SHP77 treated with DMSO at 0.1 percent for 48 hours (cell line): ENCODE measurements around the gene TDO2.
A peak's percentile ranks its signal among the peaks of the same experiment; 100 is the strongest.
"Not testable (repeated sequence)": the region's sequence is repeated elsewhere in the genome, so short reads cannot be mapped to it uniquely, and the experiment has no call there.

ENCODE experiments used
- DNase-seq: peaks from one replicate; lab custom pipeline; 2025; lab: John Stamatoyannopoulos, UW

The TDO2 gene

DNA sequence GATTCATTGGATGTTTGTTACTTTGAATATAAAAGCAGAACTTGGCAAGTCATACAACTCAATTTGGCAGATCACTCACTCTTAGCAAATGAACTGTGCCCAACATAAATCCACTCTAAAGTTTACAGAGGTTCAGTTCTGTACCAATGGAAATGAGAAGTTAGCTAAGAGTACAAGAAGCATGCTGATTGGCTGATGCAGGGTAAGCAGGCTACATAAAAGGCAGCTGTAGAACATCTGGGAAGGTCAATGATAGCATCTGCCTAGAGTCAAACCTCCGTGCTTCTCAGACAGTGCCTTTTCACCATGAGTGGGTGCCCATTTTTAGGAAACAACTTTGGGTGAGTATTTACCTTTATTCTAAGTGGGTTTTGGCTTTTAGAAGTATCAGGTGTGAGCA is at the start of gene TDO2:
Gene TDO2, plus strand, starts transcription at position 244 of the 400 bp plus-strand sequence. Its CDS starts 63 bp downstream, at position 307.
- DNase-seq = no peak

DNA sequence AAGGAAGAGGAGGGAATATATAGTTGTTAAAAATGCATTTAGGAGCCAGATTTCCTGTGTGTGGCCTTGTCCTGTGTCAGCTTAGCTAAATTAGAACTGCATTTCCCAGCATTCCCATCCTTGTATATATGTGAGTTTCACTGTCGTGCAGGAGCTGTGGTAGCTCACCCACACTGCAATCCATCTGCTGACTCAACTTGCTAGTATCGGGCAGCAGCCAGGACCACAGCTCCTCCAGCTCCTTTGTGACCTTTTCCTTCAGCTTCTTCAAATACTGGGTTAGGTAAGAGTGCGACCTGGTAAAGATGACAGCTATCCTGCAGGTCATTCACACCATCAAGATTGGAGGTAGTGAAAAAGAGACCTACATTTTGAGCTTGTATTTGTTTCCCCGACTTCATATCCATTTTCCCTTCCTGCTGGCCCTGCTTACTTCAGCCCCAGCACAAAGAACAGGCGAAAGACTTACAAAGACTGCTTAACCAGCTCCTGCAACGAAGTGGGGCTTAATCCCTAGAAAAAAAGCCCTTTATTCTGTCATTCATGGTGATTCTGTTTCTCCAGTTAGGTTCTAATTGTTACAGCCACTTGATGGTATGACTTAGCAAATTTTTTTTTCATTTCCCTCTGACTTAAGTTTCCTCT is 48.8 kb upstream of the TDO2 start:
- DNase-seq = peak; percentile 55

GRCh38 chr4:155855897-155856296 is 47.6 kb upstream of the TDO2 start:
- no peak for DNase-seq

DNA sequence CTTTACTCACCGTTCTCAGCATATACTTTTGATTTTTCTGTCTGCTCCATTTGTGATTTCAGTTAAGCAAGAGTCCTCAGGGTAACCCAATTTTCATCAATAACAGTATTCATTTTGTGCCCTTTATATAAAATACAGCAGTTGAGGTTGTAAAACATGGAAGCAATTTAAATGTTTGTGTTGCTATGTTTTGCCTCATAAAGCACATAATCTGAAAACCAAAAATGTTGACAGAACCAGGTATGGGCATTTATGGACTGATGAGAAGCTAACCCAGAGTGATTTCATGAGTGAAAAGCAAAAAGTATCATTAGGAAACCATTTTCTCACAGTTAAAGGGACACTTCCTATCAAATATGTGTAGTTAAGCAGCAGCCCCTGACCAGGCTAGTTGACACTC is 37.3 kb upstream of the TDO2 start, which contains the start of gene ASIC5:
Gene ASIC5, minus strand, starts transcription at position 101 of the 400 bp plus-strand sequence. Its CDS starts 51 bp downstream, at position 50.
- no peak for DNase-seq

- DNase-seq = no peak
Measured at GRCh38 chr4:155875878-155876277, 27.6 kb upstream of the TDO2 start.

GRCh38 chr4:155877971-155878370 is 25.5 kb upstream of the TDO2 start:
- no peak for DNase-seq

DNA sequence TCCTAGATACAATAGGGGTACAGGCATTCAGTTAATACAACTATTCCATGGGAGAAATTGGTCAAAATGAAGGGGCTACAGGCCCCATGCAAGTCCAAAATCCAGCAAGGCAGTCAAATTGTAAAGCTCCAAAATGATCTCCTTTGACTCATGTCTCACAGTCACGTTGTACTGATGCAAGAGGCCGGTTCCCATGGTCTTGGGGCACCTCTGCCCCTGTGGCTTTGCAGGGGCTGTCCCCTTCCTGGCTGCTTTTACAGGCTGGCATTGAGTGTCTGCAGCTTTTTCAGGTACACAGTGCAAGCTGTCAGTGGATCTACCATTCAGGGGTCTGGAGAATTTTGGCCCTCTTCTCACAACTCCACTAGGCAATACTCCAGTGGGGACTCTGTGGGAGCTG is 24.9 kb upstream of the TDO2 start:
- DNase-seq = no peak

- DNase-seq = no peak
Measured at GRCh38 chr4:155879767-155880166, 23.7 kb upstream of the TDO2 start.

DNA sequence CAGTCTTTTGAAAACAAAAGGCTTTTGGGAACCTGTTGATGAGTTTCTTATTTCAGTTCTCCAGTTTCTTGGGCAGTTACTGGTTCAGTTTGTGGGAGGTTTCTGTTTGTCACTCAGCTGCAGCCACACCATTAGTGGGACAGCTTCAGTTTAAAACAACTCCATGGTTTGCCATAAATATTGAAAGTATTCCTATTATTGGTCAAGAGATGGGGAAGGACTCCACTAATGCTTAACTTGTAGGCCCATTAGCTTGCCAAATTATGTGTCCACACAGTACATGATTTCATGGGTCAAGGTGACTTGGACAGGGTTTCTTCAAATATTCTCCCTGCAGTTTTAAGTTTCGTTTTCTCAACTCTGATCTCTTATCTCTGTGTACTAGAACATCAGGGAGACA is 21.9 kb upstream of the TDO2 start:
- no peak for DNase-seq

- no peak for DNase-seq
Measured at GRCh38 chr4:155883895-155884294, 19.6 kb upstream of the TDO2 start.

DNA sequence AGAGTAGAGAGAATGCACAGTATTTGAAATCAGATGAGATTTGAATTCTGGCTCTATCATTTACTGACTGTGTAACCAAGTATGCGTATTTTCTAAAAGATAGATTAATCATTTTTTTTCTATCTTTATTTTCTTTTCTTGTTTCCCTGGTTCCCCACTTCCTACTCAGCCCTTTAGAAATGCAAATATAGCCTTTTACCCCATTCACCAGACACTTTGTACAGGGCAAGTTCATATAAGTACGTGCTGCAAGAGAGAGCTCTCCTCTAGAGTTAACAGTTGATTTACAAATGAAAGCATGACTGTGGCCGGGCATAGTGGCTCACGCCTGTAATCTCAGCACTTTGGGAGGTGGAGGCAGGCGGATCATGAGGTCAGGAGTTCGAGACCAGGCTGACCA is 17.8 kb upstream of the TDO2 start:
- no peak for DNase-seq

- no peak for DNase-seq
Measured at GRCh38 chr4:155887045-155887444, 16.5 kb upstream of the TDO2 start.

GRCh38 chr4:155887847-155888570 is 15.5 kb upstream of the TDO2 start:
- DNase-seq = no peak

- DNase-seq = no peak
Measured at GRCh38 chr4:155889031-155889793, 14.3 kb upstream of the TDO2 start.

DNA sequence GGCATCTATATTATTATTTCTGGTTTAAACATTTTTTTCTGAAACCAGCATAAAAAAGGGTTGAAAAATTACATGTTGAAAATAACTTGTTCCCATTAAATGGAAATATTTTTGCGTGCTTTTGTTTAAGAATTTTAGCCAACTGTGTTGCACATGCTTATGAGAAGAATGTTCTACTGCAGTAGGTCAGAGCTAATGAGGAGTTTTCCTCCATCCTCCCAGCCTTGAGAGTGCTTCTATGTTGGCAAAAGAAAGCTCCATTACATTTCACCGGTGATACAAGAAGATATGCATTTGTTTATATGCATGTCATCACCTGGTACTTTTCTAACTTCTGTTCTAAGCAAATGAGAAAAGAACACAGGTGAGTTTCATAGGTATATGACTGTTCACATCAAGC is 13.6 kb upstream of the TDO2 start:
- no peak for DNase-seq

GRCh38 chr4:155891058-155891457 is 12.4 kb upstream of the TDO2 start:
- DNase-seq = no peak

DNA sequence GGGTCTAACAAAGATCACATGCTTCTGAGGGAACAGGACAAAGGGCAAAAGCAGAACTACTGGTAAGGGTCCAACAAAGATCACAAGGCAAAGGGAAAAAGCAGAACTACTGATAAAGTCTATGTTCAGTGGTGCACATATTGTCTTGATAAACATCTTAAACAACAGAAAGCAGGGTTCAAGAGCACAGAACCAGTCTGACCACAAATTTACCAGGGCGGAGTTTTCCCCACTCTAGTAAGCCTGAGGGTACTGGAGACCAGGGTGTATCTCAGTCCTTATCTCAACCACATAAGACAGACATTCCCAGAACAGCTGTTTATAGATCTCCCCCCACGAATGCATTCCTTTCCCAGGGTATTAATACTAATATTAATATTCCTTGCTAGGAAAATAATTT is 5.1 kb upstream of the TDO2 start:
- not testable (repeated sequence) for DNase-seq

DNA sequence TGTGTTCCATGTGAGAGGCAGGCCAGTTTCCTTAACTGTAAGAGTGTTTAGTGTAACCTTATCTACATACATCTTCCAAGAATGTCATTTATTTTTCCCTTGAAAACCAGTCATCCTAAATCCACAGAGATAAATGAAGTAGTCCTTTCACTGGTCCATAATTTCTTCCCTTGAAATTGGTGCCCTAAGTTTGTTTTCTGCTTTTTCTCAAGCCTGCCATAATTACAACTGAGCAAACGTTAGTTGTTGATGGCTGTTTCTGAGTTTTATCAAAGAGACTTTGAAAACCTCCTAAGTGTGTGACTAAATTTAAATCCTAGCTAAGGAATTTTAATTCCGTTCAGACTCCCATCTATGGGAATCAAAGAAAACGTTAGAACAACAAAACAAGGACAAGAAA is 3.6 kb upstream of the TDO2 start:
- DNase-seq = no peak

- DNase-seq = no peak
Measured at GRCh38 chr4:155900381-155900780, 3.1 kb upstream of the TDO2 start.

- DNase-seq = no peak
Measured at GRCh38 chr4:155901013-155901412, 2.5 kb upstream of the TDO2 start.

DNA sequence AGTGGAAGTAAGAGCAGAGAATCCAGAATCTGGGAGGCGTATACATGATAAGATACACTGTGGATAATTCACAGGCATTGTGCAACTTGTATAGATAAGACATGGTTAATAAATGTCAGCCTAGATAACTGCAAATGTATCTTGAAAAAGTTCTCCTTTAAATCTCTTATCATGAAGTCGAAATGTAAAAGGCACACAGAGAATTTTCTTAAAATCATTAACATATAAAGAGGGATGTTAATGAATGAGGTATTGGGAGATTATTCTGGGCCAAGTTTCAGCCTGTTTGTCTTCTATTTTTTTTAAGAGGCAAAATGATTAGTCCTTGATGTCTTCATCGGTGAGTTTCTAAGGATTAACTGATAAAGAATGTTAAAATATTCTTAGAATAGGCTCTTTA is 835 bp downstream of the TDO2 start:
- no peak for DNase-seq

DNA sequence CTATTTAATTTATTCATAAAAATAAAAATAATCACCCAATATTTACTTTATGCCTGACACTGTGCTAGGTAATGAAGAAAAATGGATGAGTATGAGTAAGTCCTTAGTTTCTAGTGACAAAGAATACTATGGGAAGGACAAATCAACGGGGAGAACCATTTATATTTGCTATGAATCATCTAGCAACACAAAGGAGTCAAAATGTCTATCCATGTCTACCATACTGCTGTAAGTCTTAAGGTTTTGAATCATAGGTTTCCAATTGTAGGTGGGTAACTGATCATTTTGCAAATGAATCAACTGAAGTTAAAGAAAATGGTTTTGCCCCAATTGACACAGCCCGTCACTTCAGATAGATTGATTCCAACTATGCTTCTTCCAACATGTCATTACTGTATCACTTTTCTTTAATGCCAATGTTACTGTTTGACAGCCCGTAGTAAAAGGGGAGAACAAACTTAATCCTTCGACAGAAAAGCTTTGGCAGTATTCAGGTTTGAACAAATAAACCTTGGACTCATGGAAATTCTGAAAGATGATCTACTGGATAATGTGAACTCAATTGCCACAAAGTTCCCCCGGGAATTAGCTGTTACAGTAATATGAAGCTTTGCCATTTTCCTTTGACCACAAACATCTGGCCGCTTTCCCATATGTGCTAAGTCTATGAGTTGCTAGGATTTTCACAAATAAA is 3.2 kb downstream of the TDO2 start:
- no peak for DNase-seq
